Activated B cell treated with CpG ODN at 0.5 μM for 24 hours (primary cell): Measurements from ENCODE around the gene C20orf173. TPM values are rescaled to one million over a fixed set of nuclear protein-coding genes. Genes with fewer than 3 reads are reported as not detected.

Source experiments
- ATAC-seq: fragments of 200-7000 bp; cut with Tn5 transposase; one replicate; pipeline ENCODE4 v1.10.0; 2021; ENCODE audit warnings: low read depth, mild to moderate bottlenecking, moderate library complexity
- CTCF ChIA-PET: fragments of 350-600 bp; sonication (Branson Sonifier 250); formaldehyde crosslinking; loops from one replicate; lab custom pipeline; 2021; ENCODE audit warnings: antibody characterized with exemption; lab: Charles Lee
- POLR2A ChIA-PET: fragments of 350-600 bp; sonication (Branson Sonifier 250); formaldehyde crosslinking; loops from one replicate; lab custom pipeline; 2021; ENCODE audit warnings: antibody characterized with exemption; lab: Charles Lee
- DNase-seq: peaks from one replicate; pipeline ENCODE4 v3.0.0; 2022
- H3K27ac Mint-ChIP-seq: one replicate; pipeline ENCODE4 v1.8.0; 2020; ENCODE audit warnings: mixed read lengths
- H3K27me3 Mint-ChIP-seq: one replicate; pipeline ENCODE4 v1.8.0; 2021; ENCODE audit warnings: mixed read lengths
- H3K36me3 Mint-ChIP-seq: one replicate; pipeline ENCODE4 v1.8.0; 2021; ENCODE audit warnings: low read depth, mixed read lengths
- H3K4me1 Mint-ChIP-seq: one replicate; pipeline ENCODE4 v1.8.0; 2021; ENCODE audit warnings: mixed read lengths
- H3K4me3 Mint-ChIP-seq: one replicate; pipeline ENCODE4 v1.8.0; 2020; ENCODE audit warnings: mild to moderate bottlenecking, mixed read lengths
- H3K9me3 Mint-ChIP-seq: one replicate; pipeline ENCODE4 v1.8.0; 2020; ENCODE audit warnings: mixed read lengths
- intact Hi-C: fragments of 100-400 bp; cut with micrococcal nuclease; formaldehyde crosslinking; loops from one replicate; pipeline ENCODE4 v1.15.1; 2024
- total RNA-seq: library from RNA; stranded (reverse); gene quantifications from 2 replicates; pipeline ENCODE4 v1.2.3, GENCODE V29; 2022
- TF ChIP-seq, protein P1 (sequence below): fragments of 200-600 bp; IDR thresholded peaks from one replicate; pipeline ENCODE4 v1.8.0; 2022; ENCODE audit warnings: antibody characterized with exemption, mild to moderate bottlenecking

C20orf173 gene
- total RNA-seq, 1 donor from 2014 or later, result not detected

DNA sequence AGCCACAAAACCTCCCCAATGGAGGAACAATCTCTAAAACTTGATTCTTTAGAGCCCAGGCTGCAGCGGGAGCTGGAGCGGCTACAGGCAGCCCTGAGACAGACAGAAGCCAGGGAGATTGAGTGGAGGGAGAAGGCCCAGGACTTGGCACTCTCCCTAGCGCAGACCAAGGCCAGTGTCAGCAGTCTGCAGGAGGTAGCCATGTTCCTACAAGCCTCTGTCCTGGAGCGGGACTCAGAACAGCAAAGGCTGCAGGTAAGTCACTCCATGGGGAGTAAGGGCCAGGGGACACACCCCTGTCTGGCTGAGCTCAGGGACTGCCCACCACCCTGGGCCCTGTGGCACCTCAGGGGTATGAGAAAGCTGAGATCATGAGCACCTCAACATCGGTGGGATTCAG lies 24.7 kb downstream of the C20orf173 start:
- H3K27ac Mint-ChIP-seq, result no peak overlapping the region
- DNase-seq, result no peak
- ATAC-seq, result no peak
- CTCF ChIA-PET, result no interaction called here
- POLR2A ChIA-PET, result interaction anchor here (0.7 kb wide), 1 partner anchor 271 kb away, joined by 4 read pairs; no protein-coding TSS in a partner anchor
- intact Hi-C loops, result loop anchor here (5.0 kb wide), 1 partner anchor 42 kb away; no protein-coding TSS in a partner anchor
- peaks cover 79% of the 10 kb centered on the region for H3K4me1 Mint-ChIP-seq
- peaks cover 90% of the 10 kb centered on the region for H3K36me3 Mint-ChIP-seq
- no peaks in the 10 kb centered on the region for H3K9me3 Mint-ChIP-seq
- TF ChIP-seq, protein P1, sequence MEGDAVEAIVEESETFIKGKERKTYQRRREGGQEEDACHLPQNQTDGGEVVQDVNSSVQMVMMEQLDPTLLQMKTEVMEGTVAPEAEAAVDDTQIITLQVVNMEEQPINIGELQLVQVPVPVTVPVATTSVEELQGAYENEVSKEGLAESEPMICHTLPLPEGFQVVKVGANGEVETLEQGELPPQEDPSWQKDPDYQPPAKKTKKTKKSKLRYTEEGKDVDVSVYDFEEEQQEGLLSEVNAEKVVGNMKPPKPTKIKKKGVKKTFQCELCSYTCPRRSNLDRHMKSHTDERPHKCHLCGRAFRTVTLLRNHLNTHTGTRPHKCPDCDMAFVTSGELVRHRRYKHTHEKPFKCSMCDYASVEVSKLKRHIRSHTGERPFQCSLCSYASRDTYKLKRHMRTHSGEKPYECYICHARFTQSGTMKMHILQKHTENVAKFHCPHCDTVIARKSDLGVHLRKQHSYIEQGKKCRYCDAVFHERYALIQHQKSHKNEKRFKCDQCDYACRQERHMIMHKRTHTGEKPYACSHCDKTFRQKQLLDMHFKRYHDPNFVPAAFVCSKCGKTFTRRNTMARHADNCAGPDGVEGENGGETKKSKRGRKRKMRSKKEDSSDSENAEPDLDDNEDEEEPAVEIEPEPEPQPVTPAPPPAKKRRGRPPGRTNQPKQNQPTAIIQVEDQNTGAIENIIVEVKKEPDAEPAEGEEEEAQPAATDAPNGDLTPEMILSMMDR, result no peak
- H3K27me3 Mint-ChIP-seq, result no peaks in the 10 kb centered on the region
- H3K4me3 Mint-ChIP-seq, result no peak overlapping the region

DNA sequence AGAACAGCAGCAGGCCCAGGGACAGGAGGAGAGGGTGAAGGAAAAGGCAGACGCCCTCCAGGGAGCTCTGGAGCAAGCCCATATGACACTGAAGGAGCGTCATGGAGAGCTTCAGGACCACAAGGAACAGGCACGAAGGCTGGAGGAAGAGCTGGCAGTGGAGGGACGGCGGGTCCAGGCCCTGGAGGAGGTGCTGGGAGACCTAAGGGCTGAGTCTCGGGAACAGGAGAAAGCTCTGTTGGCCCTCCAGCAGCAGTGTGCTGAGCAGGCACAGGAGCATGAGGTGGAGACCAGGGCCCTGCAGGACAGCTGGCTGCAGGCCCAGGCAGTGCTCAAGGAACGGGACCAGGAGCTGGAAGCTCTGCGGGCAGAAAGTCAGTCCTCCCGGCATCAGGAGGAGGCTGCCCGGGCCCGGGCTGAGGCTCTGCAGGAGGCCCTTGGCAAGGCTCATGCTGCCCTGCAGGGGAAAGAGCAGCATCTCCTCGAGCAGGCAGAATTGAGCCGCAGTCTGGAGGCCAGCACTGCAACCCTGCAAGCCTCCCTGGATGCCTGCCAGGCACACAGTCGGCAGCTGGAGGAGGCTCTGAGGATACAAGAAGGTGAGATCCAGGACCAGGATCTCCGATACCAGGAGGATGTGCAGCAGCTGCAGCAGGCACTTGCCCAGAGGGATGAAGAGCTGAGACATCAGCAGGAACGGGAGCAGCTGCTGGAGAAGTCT lies 25.5 kb downstream of the C20orf173 start:
- H3K9me3 Mint-ChIP-seq, result no peaks in the 10 kb centered on the region
- TF ChIP-seq, protein P1, result no peak
- H3K4me1 Mint-ChIP-seq, result peaks cover 71% of the 10 kb centered on the region
- peaks cover 92% of the 10 kb centered on the region for H3K36me3 Mint-ChIP-seq
- DNase-seq, result no peak
- no peak overlapping the region for H3K27ac Mint-ChIP-seq
- no peaks in the 10 kb centered on the region for H3K27me3 Mint-ChIP-seq
- H3K4me3 Mint-ChIP-seq, result no peak overlapping the region
- CTCF ChIA-PET, result interaction anchor here (1.1 to 1.8 kb wide), 2 partner anchors 25 to 41 kb away, joined by 3 to 13 read pairs; no protein-coding TSS in a partner anchor
- ATAC-seq, result no peak
- intact Hi-C loops, result loop anchor here (5.0 kb wide), 1 partner anchor 42 kb away; no protein-coding TSS in a partner anchor
- POLR2A ChIA-PET, result interaction anchor here (0.9 to 2.2 kb wide), 2 partner anchors 229 to 238 kb away, joined by 3 to 9 read pairs; partner anchors contain the start of gene RBM39

DNA sequence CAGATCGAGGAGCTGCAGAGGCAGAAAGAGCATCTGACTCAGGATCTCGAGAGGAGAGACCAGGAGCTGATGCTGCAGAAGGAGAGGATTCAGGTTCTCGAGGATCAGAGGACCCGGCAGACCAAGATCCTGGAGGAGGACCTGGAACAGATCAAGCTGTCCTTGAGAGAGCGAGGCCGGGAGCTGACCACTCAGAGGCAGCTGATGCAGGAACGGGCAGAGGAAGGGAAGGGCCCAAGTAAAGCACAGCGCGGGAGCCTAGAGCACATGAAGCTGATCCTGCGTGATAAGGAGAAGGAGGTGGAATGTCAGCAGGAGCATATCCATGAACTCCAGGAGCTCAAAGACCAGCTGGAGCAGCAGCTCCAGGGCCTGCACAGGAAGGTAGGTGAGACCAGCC lies 26.2 kb downstream of the C20orf173 start:
- Mint-ChIP-seq H3K9me3 (no peaks in the 10 kb centered on the region), H3K27ac (no peak overlapping the region), H3K27me3 (no peaks in the 10 kb centered on the region), H3K4me3 (no peak overlapping the region), H3K4me1 (peaks cover 64% of the 10 kb centered on the region), H3K36me3 (peaks cover 92% of the 10 kb centered on the region)
- no peak for ATAC-seq
- TF ChIP-seq, protein P1, result no peak
- intact Hi-C loops, result loop anchor here (5.0 kb wide), 1 partner anchor 41 kb away; no protein-coding TSS in a partner anchor
- CTCF ChIA-PET, result interaction anchor here (1.1 to 1.8 kb wide), 2 partner anchors 24 to 40 kb away, joined by 3 to 13 read pairs; no protein-coding TSS in a partner anchor
- POLR2A ChIA-PET, result interaction anchor here (0.9 to 2.2 kb wide), 7 partner anchors 8 to 239 kb away, joined by 3 to 29 read pairs (median 5); partner anchors contain the start of genes CPNE1, RBM12, RBM39 and SPAG4
- DNase-seq, result no peak

DNA sequence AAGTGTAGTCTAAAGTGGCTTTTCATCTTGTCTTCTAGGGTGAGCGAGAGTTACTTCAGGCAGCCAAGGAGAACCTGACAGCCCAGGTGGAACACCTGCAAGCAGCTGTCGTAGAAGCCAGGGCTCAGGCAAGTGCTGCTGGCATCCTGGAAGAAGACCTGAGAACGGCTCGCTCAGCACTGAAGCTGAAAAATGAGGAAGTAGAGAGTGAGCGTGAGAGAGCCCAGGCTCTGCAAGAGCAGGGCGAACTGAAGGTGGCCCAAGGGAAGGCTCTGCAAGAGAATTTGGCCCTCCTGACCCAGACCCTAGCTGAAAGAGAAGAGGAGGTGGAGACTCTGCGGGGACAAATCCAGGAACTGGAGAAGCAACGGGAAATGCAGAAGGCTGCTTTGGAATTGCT lies 27.1 kb downstream of the C20orf173 start:
- Mint-ChIP-seq H3K36me3 (peaks cover 93% of the 10 kb centered on the region), H3K9me3 (no peaks in the 10 kb centered on the region), H3K27me3 (no peaks in the 10 kb centered on the region), H3K27ac (peak overlapping the region; percentile 68), H3K4me1 (peaks cover 55% of the 10 kb centered on the region), H3K4me3 (peak overlapping the region; percentile 44)
- CTCF ChIA-PET, result interaction anchor here (0.7 to 1.8 kb wide), 3 partner anchors 19 to 39 kb away, joined by 3 to 13 read pairs (median 3); no protein-coding TSS in a partner anchor
- POLR2A ChIA-PET, result interaction anchor here (0.9 to 2.2 kb wide), 8 partner anchors 9 to 240 kb away, joined by 3 to 29 read pairs (median 4); partner anchors contain the start of genes CPNE1, ERGIC3, RBM12 and RBM39
- DNase-seq (peak; percentile 49), ATAC-seq (peak; percentile 95)
- intact Hi-C loops, result loop anchor here (1.0 to 5.0 kb wide), 2 partner anchors 11 to 40 kb away; no protein-coding TSS in a partner anchor
- TF ChIP-seq, protein P1, result no peak

DNA sequence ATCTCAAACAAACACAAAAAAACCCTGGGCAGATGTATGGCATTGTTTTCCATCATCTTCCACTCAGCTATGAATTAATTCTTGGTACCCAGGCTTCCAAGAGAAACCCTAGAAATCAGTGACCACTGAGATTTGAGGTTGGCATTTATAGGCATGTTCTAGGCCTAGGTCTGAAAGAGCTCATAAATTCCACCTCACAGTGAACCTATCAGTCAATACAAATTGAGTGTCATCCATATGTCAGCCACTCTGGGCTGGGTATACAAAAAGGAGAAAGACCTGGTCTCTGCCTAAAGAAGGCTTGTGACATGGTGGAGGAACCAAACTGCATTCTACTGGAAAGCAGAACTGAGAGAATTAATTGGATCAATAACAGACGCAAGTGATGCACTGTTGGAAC lies 30.2 kb downstream of the C20orf173 start:
- intact Hi-C loops, result no loop called here
- H3K9me3 Mint-ChIP-seq, result no peaks in the 10 kb centered on the region
- ChIA-PET POLR2A (interaction anchor here (2.7 kb wide), 1 partner anchor 8 kb away, joined by 11 read pairs; no protein-coding TSS in a partner anchor), CTCF (no interaction called here)
- H3K27ac Mint-ChIP-seq, result no peak overlapping the region
- no peaks in the 10 kb centered on the region for H3K27me3 Mint-ChIP-seq
- no peak for ATAC-seq
- no peak overlapping the region for H3K4me3 Mint-ChIP-seq
- no peak for DNase-seq
- TF ChIP-seq, protein P1, result no peak
- peaks cover 94% of the 10 kb centered on the region for H3K36me3 Mint-ChIP-seq
- H3K4me1 Mint-ChIP-seq, result peaks cover 30% of the 10 kb centered on the region
